HG02763 (cell line): ENCODE results near the gene CDA.
"Not testable (repeated sequence)": the region's sequence is repeated elsewhere in the genome, so short reads cannot be mapped to it uniquely, and the experiment has no call there.

Source experiments
- ATAC-seq: cut with Tn5 transposase; IDR thresholded peaks from one replicate; pipeline ENCODE4 v1.9.1; 2021; ENCODE audit warnings: mild to moderate bottlenecking, moderate library complexity; ENCODE audit not compliant: unreplicated experiment

The CDA gene

GRCh38 chr1:20586953-20587660 is 1.8 kb upstream of the CDA start:
- no peak for ATAC-seq

DNA sequence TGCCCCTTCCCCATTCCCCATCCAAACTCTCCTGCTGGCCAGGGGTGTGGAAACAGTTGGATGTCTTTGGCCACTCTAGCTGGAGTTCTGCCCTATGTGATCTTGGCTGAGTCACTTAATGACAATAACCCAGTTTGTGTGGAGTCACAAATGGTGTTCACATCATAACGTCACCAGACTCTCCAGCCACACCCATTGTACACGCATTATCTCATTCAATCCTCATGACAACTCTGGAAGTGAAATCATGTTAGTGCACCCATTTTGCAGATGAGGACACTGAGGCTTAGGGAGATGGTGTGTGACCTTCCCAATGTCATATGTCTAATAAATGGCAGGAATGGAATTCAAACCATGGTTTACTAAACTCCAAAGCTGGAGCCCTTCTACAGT is 1.2 kb upstream of the CDA start:
- ATAC-seq = no peak

GRCh38 chr1:20589331-20590278 is 708 bp downstream of the CDA start:
- ATAC-seq = no peak

DNA sequence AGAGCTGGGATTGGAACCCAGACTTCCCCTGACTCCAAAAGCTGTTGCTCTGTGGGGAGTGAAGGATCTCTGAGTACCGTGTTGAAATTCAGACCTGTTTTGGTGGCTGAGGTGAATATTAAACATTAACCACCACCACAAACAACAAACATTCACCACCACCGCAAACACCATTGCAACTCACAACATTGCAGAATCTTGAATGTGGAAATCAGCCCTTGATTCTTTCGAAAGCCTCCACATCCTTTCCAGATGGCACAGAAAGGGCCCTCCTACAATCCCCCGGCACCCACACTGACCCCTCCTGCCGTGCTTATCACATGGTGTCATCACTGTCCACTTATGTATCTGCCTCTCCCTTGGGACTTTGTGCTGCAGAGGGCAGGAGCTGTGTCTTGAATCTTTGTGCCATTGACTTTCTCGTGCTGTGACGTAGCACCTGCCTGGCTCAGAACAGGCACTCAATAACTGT is 1.4 kb downstream of the CDA start:
- ATAC-seq = no peak

- no peak for ATAC-seq
These were observed 4.9 kb downstream of the CDA start for GRCh38 chr1:20593756-20594155.

GRCh38 chr1:20594746-20595145 is 5.8 kb downstream of the CDA start:
- ATAC-seq = no peak

DNA sequence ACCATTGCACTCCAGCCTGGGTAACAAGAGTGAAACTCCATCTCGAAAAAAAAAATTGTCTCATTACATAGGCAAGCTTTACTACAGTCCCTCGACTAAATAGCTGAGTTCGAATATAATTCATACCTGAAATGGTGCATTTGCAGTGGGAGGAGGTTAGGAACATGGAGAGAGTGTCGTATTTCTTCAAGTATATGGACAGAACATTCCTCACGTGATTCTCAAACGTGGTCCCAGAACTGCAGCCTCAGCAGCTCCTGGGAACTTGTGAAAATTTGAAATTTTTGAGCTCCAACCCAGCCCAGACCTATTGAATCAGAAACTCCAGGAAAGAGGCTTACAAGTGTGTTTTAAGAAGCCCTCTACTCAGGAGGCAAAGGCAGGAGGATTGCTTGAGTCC is 7.2 kb downstream of the CDA start:
- ATAC-seq = no peak

- no peak for ATAC-seq
These were observed 8.8 kb downstream of the CDA start for GRCh38 chr1:20597650-20598049.

DNA sequence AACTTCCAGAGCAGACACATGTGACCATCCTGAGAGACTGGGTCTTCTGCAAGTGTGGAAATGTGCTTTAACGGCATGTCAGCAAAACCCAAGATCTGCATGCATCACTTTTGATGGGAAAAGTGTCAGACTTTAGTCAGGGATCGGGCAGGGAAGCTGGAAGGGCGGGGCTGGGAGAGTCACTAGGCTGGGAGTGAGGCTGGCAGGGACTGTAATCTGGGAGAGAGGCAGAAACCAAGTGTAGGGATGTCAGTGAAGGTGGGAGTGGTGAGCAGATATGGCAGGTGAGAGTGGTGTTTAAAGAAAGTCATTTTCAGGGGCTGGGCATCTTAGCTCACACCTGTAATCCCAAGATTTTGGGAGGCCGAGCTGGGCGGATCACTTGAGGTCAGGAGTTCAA is 11.3 kb downstream of the CDA start:
- ATAC-seq = no peak

DNA sequence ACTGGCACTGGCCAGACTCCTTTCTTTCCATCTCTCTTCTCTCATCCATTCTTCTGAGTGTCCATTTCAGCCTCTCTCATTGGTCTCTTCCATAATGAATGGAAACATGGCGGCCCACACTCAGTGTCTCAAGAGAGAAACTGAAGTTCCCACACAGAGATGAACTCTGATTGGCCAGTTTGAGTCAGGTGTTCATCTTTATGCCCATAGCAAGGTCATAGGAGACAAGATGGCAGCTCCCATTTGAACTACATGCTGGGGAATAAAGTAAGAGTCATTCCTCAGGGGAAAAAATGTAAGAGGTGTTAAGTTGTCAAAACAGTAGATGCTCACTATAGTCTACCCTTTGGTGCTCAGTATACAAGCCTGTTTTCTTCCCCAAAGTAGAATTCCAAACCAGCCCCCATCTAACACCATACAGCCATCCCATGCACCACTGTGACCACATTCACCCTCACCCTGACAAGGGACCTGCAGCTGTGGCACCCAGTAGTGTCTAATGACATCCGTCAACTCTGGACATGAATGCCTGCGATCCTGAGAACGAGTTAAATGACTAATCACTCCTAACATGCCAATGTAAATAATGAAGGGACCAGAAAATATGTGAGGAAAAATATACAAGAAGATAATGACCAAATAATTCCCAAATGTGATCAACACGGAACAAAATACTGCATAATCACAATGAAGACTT is 12.4 kb downstream of the CDA start:
- ATAC-seq = no peak

- ATAC-seq = no peak
These were observed 14.1 kb downstream of the CDA start for GRCh38 chr1:20602851-20603450.

DNA sequence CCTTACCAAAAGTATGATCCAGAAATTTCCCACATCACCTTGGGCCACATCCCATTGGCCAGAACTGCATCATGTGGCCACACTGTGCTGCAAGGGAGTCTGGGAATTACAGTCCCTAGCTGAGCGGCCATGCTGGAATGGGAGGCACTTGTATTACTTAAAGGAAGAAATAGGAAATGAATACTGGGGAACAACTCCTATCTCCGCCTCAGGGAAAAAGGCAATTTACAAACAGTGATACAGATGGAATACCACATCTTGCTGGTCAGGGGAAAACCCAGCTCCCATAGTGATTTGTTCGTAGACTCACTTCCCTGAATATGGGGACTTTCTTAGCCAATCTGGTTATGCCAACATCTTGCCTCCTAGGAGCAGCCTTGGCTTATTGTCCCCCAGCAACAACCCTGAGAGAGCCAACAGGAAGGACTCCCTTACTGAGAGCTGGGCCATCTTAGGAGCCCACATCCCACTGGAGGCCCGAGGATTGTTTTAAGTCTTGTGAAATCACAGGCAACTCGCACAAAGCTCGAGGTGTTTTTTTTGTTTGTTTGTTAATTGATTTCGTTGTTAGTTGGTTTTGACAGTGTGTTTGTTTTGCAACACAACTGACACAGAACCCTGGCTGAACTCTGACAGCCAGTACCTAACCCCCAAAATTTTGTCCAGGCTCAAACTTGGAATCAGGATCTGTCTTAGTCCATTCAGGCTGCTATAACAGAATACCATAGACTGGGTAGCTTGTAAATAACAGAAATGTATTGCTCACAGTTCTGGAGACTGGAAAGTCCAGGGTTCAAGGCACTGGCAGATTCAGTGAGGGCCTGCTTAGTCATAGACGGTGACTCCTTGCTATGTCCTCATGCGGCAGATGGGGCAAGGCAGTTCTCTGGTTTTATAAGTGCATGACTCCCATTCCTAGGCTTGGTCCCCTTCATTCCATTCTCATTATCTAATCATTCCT is 14.9 kb downstream of the CDA start:
- no peak for ATAC-seq

DNA sequence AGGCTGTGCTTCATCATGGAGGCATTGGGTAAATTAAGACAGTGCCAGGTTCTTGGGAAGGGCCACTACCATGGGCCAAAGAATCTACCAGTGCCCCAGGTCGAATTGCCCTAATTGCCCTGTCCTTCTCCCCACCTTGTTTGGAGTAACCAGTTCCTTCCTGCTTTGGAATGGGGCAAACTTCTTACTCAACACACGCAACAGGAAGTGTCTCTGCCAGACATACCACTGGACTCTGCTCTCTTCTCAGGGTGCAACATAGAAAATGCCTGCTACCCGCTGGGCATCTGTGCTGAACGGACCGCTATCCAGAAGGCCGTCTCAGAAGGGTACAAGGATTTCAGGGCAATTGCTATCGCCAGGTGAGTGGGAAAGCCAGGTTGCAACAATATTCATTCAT is 15.8 kb downstream of the CDA start:
- no peak for ATAC-seq

GRCh38 chr1:20606801-20607570 is 18.1 kb downstream of the CDA start:
- ATAC-seq = not testable (repeated sequence)

- ATAC-seq = no peak
These were observed 20.6 kb downstream of the CDA start for GRCh38 chr1:20609541-20609940.

DNA sequence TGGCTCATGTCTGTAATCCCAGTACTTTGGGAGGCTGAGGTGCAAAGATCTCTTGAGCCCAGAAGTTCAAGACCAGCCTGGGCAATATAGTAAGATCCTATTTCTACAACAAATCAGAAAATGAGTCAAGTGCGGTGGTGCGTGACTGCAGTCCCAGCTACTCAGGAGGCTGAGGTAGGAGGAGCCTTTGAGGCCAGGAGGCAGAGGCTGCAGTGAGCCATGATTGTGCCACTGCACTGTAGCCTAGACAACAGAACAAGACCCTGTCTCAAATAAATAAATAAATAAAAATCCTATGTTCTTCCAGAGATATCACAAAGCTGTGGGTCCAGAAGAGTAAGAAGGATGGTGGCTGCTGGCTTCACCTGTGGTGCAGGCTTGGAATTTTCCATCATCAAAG is 22.1 kb downstream of the CDA start:
- no peak for ATAC-seq

- ATAC-seq = no peak
These were observed 22.8 kb downstream of the CDA start for GRCh38 chr1:20611652-20612051.

- ATAC-seq = no peak
These were observed 23.4 kb downstream of the CDA start for GRCh38 chr1:20612221-20612746.

GRCh38 chr1:20614131-20614579 is 25.3 kb downstream of the CDA start:
- ATAC-seq = no peak
